PC-9 (cell line): Measurements from ENCODE around the gene TANC1. TPM values are rescaled to one million over a fixed set of nuclear protein-coding genes. Genes with fewer than 3 reads are reported as not detected.

Source experiments
- BruUV-seq: library from RNA; stranded (reverse); fragments of 400-500 nt; replicated peaks from 2 replicates; lab custom pipeline; 2021; lab: Mats Ljungman, UMichigan
- CTCF ChIA-PET: fragments of 300-600 bp; sonication (Branson Sonifier 250); formaldehyde crosslinking; loops from one replicate; lab custom pipeline; 2022; ENCODE audit warnings: antibody characterized with exemption; lab: Charles Lee
- POLR2A ChIA-PET: fragments of 300-600 bp; sonication (Branson Sonifier 250); formaldehyde crosslinking; loops from one replicate; lab custom pipeline; 2022; ENCODE audit warnings: antibody characterized with exemption; ENCODE audit not compliant: unreplicated experiment; lab: Charles Lee
- DNase-seq, 2 experiments: peaks; one replicate each; pipeline versions ENCODE4 v3.0.0 to v3.0.0-alpha.2; 2015 to 2022; ENCODE audit warnings: mixed read lengths in 1 of 2
- H2AFZ ChIP-seq: fragments of 200-600 bp; sonication (generic); 2 replicates; pipeline ENCODE4 v1.8.1; 2017; ENCODE audit warnings: antibody characterized with exemption
- H3F3A ChIP-seq: fragments of 200-600 bp; sonication (generic); 2 replicates; pipeline ENCODE4 v1.8.1; 2017; ENCODE audit warnings: antibody characterized with exemption, mild to moderate bottlenecking, low read depth; ENCODE audit not compliant: insufficient read depth
- H3K27ac ChIP-seq: fragments of 200-600 bp; sonication (generic); 2 replicates; pipeline ENCODE4 v1.6.1; 2016; ENCODE audit warnings: mixed run types
- H3K27me3 ChIP-seq: fragments of 200-600 bp; sonication (generic); 2 replicates; pipeline ENCODE4 v1.6.1; 2016; ENCODE audit warnings: low read depth, mixed run types; ENCODE audit not compliant: insufficient read depth
- H3K36me3 ChIP-seq: fragments of 200-600 bp; sonication (generic); 2 replicates; pipeline ENCODE4 v1.6.1; 2016; ENCODE audit warnings: low read depth, mixed run types
- H3K4me1 ChIP-seq: fragments of 200-600 bp; sonication (generic); replicated peaks from 2 replicates; pipeline ENCODE4 v1.6.1; 2016; ENCODE audit warnings: mixed run types; ENCODE audit not compliant: insufficient read depth
- H3K4me2 ChIP-seq: fragments of 200-600 bp; sonication (generic); 2 replicates; pipeline ENCODE4 v1.6.1; 2017; ENCODE audit warnings: mixed run types
- H3K4me3 ChIP-seq: fragments of 200-600 bp; sonication (generic); 2 replicates; pipeline ENCODE4 v1.6.1; 2016; ENCODE audit warnings: mixed run types
- H3K79me2 ChIP-seq: fragments of 200-600 bp; sonication (generic); 2 replicates; pipeline ENCODE4 v1.6.1; 2017; ENCODE audit warnings: low read depth, mixed run types
- H3K9me2 ChIP-seq: fragments of 200-600 bp; sonication (generic); 2 replicates; pipeline ENCODE4 v1.8.1; 2017; ENCODE audit warnings: mild to moderate bottlenecking; ENCODE audit not compliant: insufficient read depth
- H3K9me3 ChIP-seq: fragments of 200-600 bp; sonication (generic); 2 replicates; pipeline ENCODE4 v1.8.1; 2016; ENCODE audit warnings: low read depth; ENCODE audit not compliant: insufficient read depth
- H4K20me1 ChIP-seq: fragments of 200-600 bp; sonication (generic); 2 replicates; pipeline ENCODE4 v1.8.1; 2017; ENCODE audit not compliant: insufficient read depth
- CTCF ChIP-seq: fragments of 200-600 bp; sonication (generic); conservative IDR thresholded peaks from 2 replicates; pipeline ENCODE4 v1.6.1; 2017; ENCODE audit warnings: mixed run types, antibody characterized with exemption, mild to moderate bottlenecking, moderate library complexity
- EZH2 ChIP-seq: fragments of 200-600 bp; sonication (generic); IDR thresholded peaks from 2 replicates; pipeline ENCODE4 v1.8.0; 2017; ENCODE audit warnings: antibody characterized with exemption, low read depth
- intact Hi-C: fragments of 100-400 bp; cut with micrococcal nuclease; formaldehyde crosslinking; loops from one replicate; pipeline ENCODE4 v1.10.0; 2022; ENCODE audit not compliant: unreplicated experiment
- total RNA-seq: library from RNA; stranded (reverse); gene quantifications from 2 replicates; pipeline ENCODE4 v1.2.3, GENCODE V29; 2021

The TANC1 gene
- total RNA-seq, 1 experiment from 2014 or later, result 26.0 TPM

DNA sequence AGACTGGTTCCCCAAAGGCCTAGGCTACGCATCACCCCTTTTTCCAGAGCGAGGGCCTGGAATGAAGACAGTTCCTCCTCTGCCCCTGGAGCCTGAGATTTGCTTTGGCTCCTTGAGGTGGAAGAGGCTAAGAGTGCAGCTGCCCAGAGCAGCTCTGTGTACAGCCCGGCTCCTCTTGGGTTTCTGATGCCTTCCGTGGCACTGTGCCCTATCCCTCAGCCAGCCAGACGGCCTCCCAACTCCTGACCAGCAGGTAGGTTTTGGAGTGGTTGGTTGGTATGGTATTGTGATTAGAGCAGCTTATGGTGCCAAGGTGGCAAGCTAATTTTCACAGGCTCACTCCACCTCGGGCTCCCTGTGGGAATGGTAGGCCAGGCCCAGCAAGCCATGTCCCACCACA lies 112.2 kb downstream of the TANC1 start:
- CTCF ChIA-PET, result interaction anchor here (0.5 kb wide), 1 partner anchor 178 kb away, joined by 3 read pairs; no protein-coding TSS in a partner anchor
- POLR2A ChIA-PET, result no interaction called here
- Histone ChIP-seq H3K27ac (no peak overlapping the region), H3K9me2 (no peaks in the 10 kb centered on the region), H3K36me3 (no peaks in the 10 kb centered on the region), H2AFZ (no peak overlapping the region), H3K27me3 (no peaks in the 10 kb centered on the region), H3K4me2 (no peak overlapping the region), H4K20me1 (no peaks in the 10 kb centered on the region), H3K4me3 (no peak overlapping the region), H3F3A (no peaks in the 10 kb centered on the region), H3K79me2 (no peaks in the 10 kb centered on the region), H3K9me3 (no peaks in the 10 kb centered on the region), H3K4me1 (no peaks in the 10 kb centered on the region; the same call in 1 of the 2 replicates)
- no peak for DNase-seq
- intact Hi-C loops, result no loop called here
- no TSS peak for BruUV-seq
- TF ChIP-seq EZH2 (no peak), CTCF (no peak)

DNA sequence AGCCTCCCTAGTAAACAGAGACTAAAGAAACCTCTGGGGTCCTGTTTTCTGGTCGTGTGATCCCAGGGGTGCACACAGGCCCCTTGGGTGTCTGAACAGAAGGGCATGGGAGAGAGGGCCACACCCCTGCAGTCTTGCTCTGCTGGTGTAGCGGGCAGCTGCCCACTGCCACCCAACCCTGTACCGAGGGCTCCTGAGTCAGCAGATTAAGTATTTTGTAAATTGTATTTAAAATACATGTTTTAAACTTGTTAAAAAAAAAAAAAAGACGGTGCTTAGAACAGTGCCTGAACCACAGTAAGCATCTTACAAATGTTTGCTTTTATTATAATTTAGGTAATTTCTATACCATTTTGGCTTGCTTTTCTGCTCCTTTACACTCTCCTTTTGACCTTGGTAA lies 113.7 kb downstream of the TANC1 start:
- H3K79me2 ChIP-seq, result no peaks in the 10 kb centered on the region
- no peaks in the 10 kb centered on the region; the same call in 1 of the 2 replicates for H3K4me1 ChIP-seq
- H3K36me3 ChIP-seq, result no peaks in the 10 kb centered on the region
- H3K27ac ChIP-seq, result no peak overlapping the region
- ChIA-PET POLR2A (no interaction called here), CTCF (no interaction called here)
- intact Hi-C loops, result no loop called here
- H3K9me2 ChIP-seq, result no peaks in the 10 kb centered on the region
- H3F3A ChIP-seq, result no peaks in the 10 kb centered on the region
- H4K20me1 ChIP-seq, result no peaks in the 10 kb centered on the region
- BruUV-seq, result no TSS peak
- no peak overlapping the region for H3K4me2 ChIP-seq
- no peaks in the 10 kb centered on the region for H3K9me3 ChIP-seq
- H3K27me3 ChIP-seq, result no peaks in the 10 kb centered on the region
- H2AFZ ChIP-seq, result no peak overlapping the region
- H3K4me3 ChIP-seq, result no peak overlapping the region
- TF ChIP-seq CTCF (no peak), EZH2 (no peak)
- no peak for DNase-seq

GRCh38 chr2:159084384-159085370 lies 116.2 kb downstream of the TANC1 start:
- Histone ChIP-seq H3K36me3 (no peaks in the 10 kb centered on the region), H3K9me3 (no peaks in the 10 kb centered on the region), H3K4me3 (no peak overlapping the region), H3K27ac (no peak overlapping the region), H3K9me2 (no peaks in the 10 kb centered on the region), H3K4me2 (no peak overlapping the region), H2AFZ (no peak overlapping the region), H4K20me1 (no peaks in the 10 kb centered on the region), H3F3A (no peaks in the 10 kb centered on the region), H3K79me2 (no peaks in the 10 kb centered on the region), H3K4me1 (no peaks in the 10 kb centered on the region; the same call in 1 of the 2 replicates), H3K27me3 (no peaks in the 10 kb centered on the region)
- no peak for TF ChIP-seq EZH2
- TF ChIP-seq CTCF, result no peak
- intact Hi-C loops, result no loop called here
- no peak for DNase-seq
- BruUV-seq, result no TSS peak
- CTCF ChIA-PET, result interaction anchor here (0.6 kb wide), 1 partner anchor 14 kb away, joined by 5 read pairs; no protein-coding TSS in a partner anchor
- POLR2A ChIA-PET, result interaction anchor here (0.7 kb wide), 1 partner anchor 1600 kb away, joined by 7 read pairs; no protein-coding TSS in a partner anchor
